NK-92 (cell line): Measurements from ENCODE around the gene ZBTB32.

Experiments
- DNase-seq: peaks from one replicate; lab custom pipeline; 2025; ENCODE audit not compliant: unreplicated experiment; lab: John Stamatoyannopoulos, UW

The ZBTB32 gene

DNA sequence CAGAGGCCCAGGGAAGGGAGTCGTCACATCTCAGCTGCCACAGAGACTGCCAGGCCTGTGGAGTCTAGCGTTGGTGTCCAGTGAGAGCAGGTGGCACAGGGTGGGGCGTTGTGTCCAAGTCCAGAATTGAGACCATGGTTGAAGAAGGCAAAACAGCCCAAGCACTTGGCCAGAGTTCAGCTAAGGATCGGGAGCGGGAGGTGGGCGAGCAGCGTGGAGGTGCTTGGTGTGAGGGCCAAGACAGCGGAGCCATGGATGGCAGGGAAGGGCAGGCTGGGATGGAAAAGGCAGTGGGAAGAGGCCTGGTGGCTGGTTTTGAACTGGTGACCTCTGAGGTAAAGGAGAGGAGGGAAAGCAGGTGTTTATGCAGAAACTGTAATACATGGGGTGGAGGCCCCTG is 29.9 kb downstream of the ZBTB32 start:
- DNase-seq = no peak

DNA sequence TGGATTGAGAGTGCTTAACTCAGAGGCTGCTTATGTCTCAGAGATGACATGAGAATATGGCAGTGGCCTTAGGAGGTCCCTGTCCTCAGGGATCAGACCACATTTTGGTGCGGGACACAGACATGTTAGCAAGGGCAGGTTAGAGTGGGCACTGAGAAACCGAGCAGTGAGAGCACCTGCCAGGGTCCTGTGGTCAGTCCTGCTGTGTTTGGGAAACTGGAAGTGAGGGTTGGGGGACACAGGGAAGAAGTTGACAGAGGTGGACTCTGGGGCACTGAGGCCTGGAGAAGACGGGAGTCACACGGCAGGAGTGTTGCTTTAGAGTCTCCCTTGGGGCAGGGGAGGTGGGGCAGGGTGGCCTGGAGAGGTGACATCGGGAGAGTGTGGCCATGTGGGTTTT is 30.5 kb downstream of the ZBTB32 start:
- DNase-seq = no peak

DNA sequence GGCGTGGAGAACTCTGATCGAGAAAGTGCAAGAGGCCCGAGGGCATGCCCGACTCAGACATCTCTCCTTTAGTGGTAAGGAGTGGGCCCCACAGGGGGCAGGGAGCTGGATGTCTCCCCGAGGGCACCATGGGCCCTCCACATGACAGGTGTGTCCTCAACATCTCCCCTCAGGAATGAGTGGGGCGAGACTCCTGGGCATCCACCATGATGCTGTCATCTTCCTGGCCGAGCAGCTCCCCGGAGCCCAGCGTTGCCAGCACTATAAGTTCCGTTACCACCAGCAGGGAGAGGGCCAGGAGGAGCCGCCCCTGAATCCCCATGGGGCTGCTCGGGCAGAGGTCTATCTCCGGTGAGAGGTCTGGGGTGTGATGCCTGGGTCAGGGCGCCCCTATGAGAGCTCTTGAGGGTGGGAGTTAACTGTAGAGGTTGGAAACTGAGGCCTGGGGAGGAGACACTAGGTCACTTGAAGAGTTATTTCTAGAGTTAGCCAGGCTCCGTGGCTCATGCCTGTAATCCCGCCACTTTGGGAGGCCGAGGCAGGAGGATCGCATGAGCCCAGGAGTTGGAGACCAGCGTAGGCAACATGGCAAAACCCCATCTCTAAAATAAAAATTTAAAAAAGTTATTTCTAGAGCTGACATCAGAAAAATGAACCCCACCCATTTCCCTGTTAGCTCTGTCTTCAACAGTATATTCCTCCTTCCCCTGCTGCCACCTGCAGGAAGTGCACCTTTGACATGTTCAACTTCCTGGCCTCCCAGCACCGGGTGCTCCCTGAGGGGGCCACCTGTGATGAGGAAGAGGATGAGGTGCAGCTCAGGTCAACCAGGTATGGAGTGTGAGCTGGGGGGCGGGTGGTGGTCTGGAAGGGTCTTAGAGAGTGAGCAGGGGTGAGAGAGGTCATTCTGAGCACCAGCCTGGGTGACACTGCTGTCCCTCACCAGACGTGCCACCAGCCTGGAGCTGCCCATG is 32.8 kb downstream of the ZBTB32 start:
- DNase-seq = no peak

DNA sequence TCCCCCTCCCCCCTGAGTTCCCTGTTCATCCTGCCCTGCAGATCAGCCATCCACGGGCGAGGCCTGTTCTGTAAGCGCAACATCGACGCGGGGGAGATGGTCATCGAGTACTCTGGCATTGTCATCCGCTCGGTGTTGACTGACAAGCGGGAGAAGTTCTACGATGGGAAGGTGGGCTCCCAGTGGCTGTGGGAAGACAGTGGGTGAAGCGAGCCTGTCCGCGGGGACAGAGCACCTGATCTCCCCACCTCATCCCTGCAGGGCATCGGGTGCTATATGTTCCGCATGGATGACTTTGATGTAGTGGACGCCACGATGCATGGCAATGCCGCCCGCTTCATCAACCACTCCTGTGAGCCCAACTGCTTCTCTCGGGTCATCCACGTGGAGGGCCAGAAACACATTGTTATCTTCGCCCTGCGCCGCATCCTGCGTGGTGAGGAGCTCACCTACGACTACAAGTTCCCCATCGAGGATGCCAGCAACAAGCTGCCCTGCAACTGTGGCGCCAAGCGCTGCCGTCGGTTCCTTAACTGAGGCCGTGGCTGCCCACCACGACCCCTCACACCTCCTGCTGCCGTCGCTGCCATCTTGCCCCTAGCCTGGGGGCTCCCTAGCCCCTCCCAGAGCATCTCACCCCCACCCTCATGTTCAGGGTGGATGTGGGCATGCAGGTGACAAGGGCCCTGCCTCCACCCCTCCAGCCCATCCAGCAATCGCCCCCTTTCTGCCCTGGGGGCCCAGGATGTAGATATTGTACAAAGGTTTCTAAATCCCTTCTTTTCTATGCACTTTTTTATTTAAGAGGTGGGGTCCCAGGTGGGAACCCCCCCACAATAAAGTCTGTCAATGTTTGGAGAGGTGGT is 33.9 kb downstream of the ZBTB32 start:
- no peak for DNase-seq

DNA sequence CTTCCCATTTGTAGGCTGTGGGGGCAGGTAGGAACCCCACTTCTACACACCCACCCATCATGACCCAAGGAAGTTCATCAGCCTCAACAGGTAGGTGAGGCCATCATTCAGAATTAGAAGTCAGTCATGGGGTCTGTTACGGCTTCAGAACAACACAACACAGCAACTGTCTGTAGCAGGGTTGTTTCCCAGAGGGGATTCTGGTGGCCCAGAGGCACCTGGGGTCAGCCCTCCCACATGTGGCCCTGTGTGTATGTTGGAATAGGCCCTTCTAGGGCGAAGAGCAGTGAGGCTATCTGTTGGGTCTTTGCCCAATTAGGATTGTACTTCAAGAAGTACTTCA is 34.5 kb downstream of the ZBTB32 start:
- DNase-seq = no peak

DNA sequence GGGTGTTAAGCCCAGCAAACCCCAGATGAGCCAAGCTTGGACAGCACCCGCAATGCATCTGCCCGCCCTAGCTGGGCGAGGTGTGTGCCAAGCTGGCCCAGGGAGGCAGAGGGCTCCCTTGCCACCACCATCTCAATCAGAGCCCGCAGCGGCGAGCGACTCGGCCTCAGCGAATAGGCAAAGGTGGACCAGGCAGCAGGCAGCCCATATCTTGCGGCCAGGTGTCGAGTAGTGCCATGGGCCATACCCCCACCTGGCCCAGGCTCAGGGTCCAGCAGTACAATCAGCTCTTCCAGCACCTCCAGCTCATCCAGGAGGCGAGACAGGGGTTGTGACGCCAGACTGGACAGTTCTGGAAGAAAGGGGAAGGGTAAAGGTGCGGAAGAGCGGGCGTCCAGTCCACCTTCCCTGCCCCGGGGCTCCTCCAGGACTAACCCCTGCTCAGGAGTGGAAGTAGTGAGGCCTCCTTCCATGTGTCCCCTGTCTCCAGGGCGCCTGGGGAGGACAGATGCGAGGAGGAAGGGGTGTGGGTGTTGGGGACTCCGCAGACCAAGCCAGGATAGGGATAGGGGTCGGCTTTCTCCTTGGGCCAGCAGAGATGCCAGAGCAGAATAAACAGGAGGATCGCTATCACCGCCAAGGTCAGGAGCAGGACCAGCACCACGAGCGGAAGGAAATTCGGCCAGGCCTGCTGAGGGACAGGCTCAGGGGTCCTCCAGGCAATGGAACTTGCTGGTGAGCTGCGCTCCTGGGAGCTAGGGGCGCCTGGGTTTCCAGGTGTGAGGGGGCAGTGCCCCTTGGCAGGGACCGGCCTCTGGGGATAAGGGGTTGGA is 35.1 kb downstream of the ZBTB32 start:
- DNase-seq = no peak

DNA sequence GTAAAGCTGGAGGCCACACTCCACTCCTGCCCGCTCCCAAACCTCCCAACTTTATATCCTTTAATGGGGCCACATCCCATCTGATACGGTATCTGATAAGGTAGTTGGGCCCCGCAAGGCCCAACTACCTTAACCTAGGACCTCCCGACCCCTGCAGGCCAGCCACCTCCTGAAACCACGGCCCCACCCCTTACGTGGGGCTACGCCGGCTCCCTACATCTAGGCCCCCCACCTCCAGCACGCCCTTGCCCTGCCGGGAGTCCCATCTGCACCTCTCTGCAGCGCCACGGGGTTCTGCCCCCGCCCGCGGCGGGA is 35.7 kb downstream of the ZBTB32 start:
- DNase-seq = no peak

DNA sequence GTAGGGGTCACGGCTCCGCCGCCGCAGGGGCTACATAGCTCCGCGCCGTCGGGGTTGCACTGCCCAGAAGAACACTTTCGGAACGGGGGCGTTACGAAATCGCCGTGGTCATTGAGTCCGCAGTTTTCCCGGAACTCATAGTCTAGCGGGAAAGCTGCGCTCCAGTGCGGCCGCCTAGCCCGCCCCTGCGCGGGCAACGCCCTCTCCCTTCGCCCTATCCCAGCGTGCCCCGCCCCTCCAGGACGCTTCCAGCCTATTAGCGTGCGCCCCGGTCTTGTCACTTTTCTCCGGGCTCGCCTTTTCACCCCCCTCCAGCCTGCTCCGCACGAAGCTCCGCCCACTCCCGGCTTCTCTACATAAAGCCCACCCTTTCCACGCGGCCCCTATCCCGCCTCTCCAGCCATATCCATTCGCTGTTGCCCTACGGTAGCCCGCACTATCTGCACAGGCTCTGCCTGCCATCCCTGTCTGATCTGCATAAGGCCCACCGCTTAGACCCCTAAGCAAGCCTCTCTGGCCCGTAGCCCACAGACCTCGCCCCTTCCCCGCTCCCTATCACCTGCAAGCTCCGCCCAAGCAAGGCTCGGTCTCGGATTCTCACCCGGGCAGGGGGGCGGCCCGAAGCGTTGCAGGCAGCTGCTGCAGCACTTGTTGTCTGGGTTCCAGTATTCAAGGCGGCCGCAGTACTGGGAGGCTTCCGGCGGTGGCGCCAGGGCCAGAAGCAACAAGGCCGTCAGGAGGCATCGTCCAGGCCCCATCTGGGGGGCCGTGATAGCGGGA is 36.3 kb downstream of the ZBTB32 start:
- DNase-seq = peak; percentile 88

DNA sequence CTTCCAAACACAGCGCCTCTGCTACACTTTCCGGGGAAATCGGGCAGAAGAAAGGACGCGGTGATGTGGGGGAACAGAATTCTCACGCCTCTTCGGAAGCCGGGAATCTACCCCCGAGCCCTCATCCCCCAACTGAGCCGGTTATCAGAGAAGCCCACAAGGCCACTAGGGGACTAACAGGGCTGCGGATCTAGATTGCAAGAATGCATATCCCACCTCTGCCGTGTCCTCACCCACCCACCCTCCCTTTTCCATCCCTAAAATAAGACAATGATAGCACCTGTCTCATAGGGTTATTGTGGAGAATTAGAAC is 36.8 kb downstream of the ZBTB32 start:
- DNase-seq = no peak

DNA sequence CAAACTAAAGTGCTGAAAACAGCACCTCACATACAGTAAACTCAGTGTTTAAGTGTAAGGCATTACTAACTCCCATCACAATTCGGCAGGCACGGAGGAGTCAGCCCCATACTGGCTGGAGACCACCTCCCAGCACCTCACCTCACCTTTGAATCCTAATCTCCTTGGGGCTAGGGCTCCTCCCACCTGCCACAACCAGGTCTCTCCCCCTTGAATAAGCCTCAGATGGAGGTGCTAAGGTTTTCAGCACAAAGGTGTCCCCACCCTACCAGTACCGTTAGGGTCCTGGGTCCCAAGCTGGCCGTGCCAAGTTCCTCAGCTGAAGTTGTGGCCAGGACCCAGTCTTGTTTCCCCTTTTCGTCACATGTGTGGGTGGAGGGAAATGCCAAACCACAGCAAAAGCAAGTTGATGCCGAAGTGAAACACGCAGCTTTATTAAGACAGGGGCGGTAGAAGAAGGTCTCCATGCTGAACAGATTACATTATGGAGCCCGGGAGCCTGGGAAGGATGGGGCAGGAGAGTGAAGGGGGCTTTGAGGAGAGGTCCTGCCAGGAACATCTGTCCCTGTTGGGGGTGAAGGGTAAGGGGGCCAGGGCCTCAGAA is 37.9 kb downstream of the ZBTB32 start, which contains the start of gene IGFLR1:
IGFLR1 (minus strand) TSS at position 332 of the 604 bp plus-strand sequence. CDS start 1,272 bp downstream, outside the sequence.
- no peak for DNase-seq

DNA sequence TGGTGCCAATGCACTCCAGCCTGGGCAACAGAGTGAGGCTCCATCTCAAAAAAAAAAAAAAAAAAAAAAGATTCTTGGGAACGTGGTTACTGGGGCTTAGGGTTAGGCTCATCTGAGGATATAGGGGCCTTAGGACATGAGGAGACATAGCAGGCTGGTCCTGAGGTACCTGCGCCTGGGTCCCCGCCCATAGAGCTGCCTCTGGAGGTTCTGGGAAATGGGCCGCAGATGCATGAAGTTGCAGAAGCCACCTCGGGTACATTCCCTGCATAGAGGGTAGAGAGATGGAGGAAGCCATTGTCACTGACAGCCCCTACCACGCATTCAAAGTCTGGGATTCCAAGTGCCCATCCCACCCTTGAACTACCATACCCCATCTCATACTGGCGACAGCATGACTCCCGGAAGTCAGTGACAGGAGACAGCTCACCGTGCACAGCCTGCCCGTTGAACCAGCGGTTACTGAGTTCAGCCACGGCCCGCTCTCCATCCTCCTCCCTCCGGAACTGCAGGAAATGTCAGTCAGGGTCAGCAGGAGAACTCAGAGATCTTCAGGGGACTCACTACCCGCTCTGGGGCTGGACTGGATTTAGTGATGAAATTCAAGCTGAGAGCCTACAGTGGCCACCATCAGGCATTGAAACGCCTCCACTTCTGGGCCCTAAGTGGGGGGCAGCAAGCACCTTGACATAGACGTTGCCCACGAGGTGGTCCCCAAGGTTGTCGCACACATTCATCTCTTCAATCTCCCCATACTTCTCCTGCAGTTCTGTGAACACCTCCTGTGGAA is 39.5 kb downstream of the ZBTB32 start:
- no peak for DNase-seq

DNA sequence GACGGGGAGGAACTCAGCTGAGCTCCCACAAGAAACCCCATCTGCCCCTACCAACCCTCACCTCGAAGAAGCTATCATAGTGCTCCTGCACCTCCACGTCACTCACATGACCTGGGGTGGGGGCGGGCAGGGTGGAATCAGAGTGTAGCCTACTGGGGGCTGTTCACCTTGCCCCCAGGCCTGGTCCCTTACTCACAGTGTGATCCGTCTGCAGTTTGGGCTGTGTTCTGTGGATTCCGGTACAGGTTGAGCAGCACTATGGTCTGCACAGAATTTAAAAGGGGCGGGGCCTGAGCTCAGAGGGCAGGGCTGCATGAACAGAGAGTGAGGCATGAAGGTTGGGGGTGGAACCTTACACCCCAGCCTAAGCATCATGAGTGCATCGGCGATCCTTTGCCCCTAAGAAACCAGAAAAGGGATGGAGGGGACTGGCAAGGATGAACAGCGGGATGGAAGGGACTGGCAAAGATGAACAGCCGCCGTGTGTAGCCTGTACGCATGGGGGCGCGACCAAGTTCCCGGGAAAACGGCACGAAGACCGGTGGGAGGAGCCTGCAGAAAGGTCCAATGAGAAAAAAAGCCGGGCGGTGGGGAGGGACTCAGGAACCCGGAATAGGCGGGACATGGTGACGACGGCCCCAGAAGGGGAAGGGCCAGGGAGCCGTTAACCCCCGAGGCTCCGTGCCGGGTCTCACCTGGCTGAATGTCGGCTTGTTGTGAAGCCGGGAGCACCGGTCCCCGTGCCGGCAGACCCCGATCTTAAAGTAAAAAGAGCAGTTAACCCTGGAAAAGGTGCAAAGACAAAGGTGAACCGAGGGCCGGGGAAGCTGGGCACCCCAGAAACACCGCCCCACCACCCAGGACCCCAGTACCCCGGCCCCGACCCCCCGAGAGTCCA is 40.3 kb downstream of the ZBTB32 start:
- DNase-seq = peak; percentile 57

DNA sequence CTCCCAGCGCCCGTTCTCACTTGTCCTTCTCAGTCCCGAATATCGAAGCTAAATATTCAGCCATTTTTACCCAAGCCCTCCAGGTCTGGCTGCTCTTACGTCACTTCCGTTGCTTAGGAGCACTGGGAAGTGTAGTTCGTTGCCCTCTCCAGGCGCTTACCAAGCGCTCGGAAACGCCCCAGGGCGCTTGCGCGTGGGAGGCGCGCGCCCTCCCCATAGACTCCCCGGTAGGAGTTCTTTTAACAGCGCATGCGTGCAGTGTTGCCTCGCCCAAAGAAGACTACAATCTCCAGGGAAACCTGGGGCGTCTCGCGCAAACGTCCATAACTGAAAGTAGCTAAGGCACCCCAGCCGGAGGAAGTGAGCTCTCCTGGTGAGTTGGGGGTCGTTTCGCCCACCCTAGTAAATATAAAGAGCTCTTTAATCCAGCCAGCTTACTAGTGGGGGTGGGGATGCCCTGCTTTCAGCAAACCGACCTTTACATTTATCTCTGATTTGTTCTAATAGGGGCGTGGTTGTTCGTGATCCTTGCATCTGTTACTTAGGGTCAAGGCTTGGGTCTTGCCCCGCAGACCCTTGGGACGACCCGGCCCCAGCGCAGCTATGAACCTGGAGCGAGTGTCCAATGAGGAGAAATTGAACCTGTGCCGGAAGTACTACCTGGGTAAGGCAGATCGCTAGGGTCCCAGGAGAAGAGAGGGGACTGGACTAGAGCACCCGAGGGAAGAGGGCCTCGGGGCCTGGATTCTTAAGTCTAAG is 41.1 kb downstream of the ZBTB32 start, which contains the start of the genes PSENEN and U2AF1L4:
PSENEN (plus strand) TSS at position 324 of the 759 bp plus-strand sequence; CDS start at position 604, 280 bp downstream.
U2AF1L4 (minus strand) TSS at position 91 of the 759 bp plus-strand sequence; CDS start at position 64, 27 bp downstream.
- DNase-seq = peak; percentile 94

DNA sequence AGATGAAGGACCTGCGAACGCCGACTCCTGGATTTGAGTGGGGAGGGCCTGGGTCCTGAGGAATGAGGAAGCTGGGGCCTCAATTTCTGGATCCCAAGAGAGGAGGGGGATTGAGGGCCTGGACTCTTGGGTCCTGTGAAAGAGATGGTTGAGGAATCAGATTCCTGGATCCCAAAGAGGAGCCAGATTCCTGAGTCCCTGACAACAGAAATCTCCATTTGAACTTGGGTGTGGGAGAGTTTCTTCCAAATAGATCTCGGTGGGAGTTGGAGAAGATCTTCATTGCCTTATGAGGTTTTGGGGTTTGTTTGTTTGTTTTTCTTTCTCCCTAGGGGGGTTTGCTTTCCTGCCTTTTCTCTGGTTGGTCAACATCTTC is 41.7 kb downstream of the ZBTB32 start:
- DNase-seq = no peak

DNA sequence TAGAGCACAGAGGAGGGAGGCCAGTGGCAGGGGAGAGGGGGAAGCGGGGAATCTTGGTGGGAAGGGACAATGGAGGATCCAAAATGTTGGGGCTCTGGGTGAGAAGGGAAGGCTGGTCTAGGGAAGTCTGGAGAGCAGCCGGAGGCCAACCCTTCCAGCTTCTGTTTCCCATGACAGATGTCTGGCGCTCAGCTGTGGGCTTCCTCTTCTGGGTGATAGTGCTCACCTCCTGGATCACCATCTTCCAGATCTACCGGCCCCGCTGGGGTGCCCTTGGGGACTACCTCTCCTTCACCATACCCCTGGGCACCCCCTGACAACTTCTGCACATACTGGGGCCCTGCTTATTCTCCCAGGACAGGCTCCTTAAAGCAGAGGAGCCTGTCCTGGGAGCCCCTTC is 42.2 kb downstream of the ZBTB32 start:
- DNase-seq = no peak

DNA sequence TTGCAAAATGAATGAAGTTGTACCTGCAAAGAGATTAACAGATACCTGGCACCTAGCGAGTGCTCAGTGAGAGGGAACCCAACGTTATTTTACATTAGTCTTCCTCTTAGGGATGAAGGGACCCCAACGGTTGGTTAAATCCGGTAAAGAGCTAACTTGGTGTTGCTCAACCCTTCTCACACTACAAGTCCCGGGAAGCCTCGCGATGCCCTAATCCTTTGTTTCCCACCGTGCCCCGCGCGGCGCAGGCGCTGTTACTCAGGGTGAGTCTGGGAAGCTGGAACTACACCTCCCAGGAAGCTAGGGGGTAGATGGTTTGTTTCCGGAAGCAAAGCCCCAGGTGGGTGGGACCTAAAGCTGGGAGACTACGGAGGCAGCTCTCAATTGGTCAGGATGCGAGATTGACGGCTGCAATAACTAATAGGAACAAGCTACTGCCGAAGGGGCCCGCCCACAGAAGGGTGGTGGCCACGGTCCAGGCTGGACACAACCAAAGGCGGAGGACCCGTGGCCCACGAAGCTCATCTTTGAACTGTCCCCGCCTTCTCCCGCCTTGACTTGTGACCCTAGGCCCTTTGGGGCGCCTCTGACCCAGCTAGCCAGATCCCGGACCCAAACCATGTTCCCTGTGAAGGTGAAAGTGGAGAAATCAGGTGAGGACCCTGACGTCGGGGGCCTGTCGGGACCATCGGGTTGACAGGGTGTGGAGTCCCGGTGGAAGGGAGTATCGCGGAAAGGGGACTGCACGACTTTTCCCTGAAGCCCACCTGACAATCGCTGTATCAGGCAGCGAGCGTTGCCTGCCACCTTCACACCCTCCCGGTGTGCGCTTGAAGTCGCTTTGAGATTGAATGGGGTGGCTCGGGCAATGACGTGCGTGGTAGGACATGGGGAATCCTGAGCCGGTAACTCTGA is 44.0 kb downstream of the ZBTB32 start, which contains the start of gene LIN37:
LIN37 (plus strand) TSS at position 471 of the 915 bp plus-strand sequence; CDS start at position 620, 149 bp downstream.
- DNase-seq = peak; percentile 96
